ENCODE results near the gene RIN3. TPM values are rescaled to one million over a fixed set of nuclear protein-coding genes. Genes with fewer than 3 reads are reported as not detected.

RIN3 gene
- total and polyA plus RNA-seq, 2 of the 4 experiments (the other 2 are of a cell fraction): 2.5 to 11.1 TPM

DNA sequence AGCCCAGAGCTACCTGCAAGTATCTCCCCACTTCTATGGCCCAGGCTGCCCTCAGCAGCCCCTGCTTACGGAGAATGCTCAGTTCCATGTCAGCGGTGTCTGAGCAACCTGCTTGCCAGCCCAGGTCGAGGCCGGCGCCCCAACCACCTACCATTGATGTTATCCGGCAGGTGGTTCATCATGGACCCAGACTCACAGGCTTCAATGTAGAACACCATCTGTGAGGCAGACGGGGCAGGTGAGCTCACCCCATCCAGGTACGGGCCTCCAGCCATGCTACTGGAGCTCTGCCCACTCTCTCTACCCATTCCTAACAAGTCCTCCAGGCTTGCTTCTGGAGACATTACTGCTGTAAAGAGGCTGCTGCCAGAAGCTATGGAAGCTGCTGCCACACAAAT, 199.1 kb downstream of the RIN3 start:
- dilution Hi-C loops (cut with HindIII; ENCODE audit: low sequenced_read_pairs, unreplicated experiment) (no loop called here), in situ Hi-C loops (cut with MboI; ENCODE audit: low sequenced_read_pairs) (loop anchor here (5.0 kb wide), 1 partner anchor 70 kb away; no protein-coding TSS in a partner anchor)
- CTCF ChIA-PET: no interaction called here

More for the DNA sequence above, 199.1 kb downstream of the RIN3 start:
- Histone ChIP-seq H3K18ac (ENCODE audit: low read depth, low read length) (no peak overlapping the region), H4K20me1 (ENCODE audit: insufficient read depth, low read length) (no peaks in the 10 kb centered on the region), H3K23ac (ENCODE audit: low read depth, low read length) (no peak overlapping the region), H3K56ac (ENCODE audit: extremely low read depth, insufficient read depth, low read length) (no peak overlapping the region), H2BK15ac (ENCODE audit: low read depth, low read length) (no peak overlapping the region), H2BK20ac (ENCODE audit: low read depth, low read length) (no peak overlapping the region), H3K27me3 (ENCODE audit: control insufficient read depth, insufficient read depth, low read length) (no peaks in the 10 kb centered on the region), H2AFZ (replicated peaks; ENCODE audit: low read length, poor library complexity) (no peak overlapping the region), H3K9me1 (ENCODE audit: insufficient read depth, low read length) (peaks cover 13% of the 10 kb centered on the region), H3K4ac (ENCODE audit: low read depth, low read length) (no peak overlapping the region), H4K91ac (ENCODE audit: insufficient read depth, low read depth, low read length) (no peak overlapping the region), H4K8ac (ENCODE audit: low read depth in 2 of 2, low read length in 2 of 2) (no peak overlapping the region), H4K5ac (ENCODE audit: low read depth, low read length) (no peak overlapping the region), H3K4me3 (ENCODE audit: insufficient read depth, low read depth, low read length) (no peak overlapping the region), H3K36me3 (ENCODE audit: control insufficient read depth, insufficient read depth, low read length) (no peaks in the 10 kb centered on the region), H2BK120ac (ENCODE audit: low read depth, low read length) (no peak overlapping the region), H3K9ac (ENCODE audit: low read depth, low read length) (no peak overlapping the region), H3K79me1 (ENCODE audit: low read depth in 1 of 2, low read length in 2 of 2) (no peaks in the 10 kb centered on the region), H3K4me2 (ENCODE audit: low read depth, low read length) (no peak overlapping the region), H2AK5ac (ENCODE audit: low read depth, low read length) (no peak overlapping the region), H2BK5ac (ENCODE audit: low read depth, low read length, poor library complexity, severe bottlenecking) (no peak overlapping the region), H3K9me3 (ENCODE audit: control insufficient read depth, insufficient read depth, low read length) (no peaks in the 10 kb centered on the region), H3K27ac (ENCODE audit: insufficient read depth, low read length) (no peak overlapping the region), H2AK9ac (replicated peaks; ENCODE audit: low read depth, low read length, poor library complexity) (no peak overlapping the region), H3K14ac (replicated peaks; ENCODE audit: low read depth, low read length) (no peak overlapping the region), H3K4me1 (ENCODE audit: control insufficient read depth, insufficient read depth, low read length) (peaks cover 8% of the 10 kb centered on the region)
- intact Hi-C loops (cut with micrococcal nuclease): no loop called here
- WGBS, 2 experiments (ENCODE audit: extremely low coverage in 2 of 2, insufficient read length in 1 of 2): 94% methylated on average over 6 of the region's 8 CpGs; no CpG with 5 or more reads in 1 of the 2 experiments
- no peak for ATAC-seq (ENCODE audit: low read depth)
- DNase-seq: no peak
- no TSS peak for BruUV-seq (replicated peaks)
- TF ChIP-seq RAD21 (IDR thresholded peaks at IDR 0.05; ENCODE audit: low read length): no peak
- no peak for TF ChIP-seq CEBPB (IDR thresholded peaks at IDR 0.05; ENCODE audit: low read depth, low read length)
- no peak for TF ChIP-seq USF2 (IDR thresholded peaks at IDR 0.05; ENCODE audit: low read depth, low read length)
- TF ChIP-seq, protein P1, sequence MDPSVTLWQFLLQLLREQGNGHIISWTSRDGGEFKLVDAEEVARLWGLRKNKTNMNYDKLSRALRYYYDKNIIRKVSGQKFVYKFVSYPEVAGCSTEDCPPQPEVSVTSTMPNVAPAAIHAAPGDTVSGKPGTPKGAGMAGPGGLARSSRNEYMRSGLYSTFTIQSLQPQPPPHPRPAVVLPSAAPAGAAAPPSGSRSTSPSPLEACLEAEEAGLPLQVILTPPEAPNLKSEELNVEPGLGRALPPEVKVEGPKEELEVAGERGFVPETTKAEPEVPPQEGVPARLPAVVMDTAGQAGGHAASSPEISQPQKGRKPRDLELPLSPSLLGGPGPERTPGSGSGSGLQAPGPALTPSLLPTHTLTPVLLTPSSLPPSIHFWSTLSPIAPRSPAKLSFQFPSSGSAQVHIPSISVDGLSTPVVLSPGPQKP (IDR thresholded peaks at IDR 0.05; ENCODE audit: borderline replicate concordance, low read depth, low read length): no peak
- TF ChIP-seq RCOR1 (IDR thresholded peaks at IDR 0.05; ENCODE audit: insufficient replicate concordance, low read length): no peak
- no peak for TF ChIP-seq BHLHE40 (IDR thresholded peaks at IDR 0.05; ENCODE audit: low read depth, low read length)
- no peak for TF ChIP-seq POLR2A (IDR thresholded peaks at IDR 0.05; ENCODE audit: low read depth, low read length)
- TF ChIP-seq CHD1 (IDR thresholded peaks at IDR 0.05; ENCODE audit: low read depth, low read length): no peak
- TF ChIP-seq MAFK (IDR thresholded peaks at IDR 0.05; ENCODE audit: low read depth, low read length): no peak
- TF ChIP-seq, protein P2, sequence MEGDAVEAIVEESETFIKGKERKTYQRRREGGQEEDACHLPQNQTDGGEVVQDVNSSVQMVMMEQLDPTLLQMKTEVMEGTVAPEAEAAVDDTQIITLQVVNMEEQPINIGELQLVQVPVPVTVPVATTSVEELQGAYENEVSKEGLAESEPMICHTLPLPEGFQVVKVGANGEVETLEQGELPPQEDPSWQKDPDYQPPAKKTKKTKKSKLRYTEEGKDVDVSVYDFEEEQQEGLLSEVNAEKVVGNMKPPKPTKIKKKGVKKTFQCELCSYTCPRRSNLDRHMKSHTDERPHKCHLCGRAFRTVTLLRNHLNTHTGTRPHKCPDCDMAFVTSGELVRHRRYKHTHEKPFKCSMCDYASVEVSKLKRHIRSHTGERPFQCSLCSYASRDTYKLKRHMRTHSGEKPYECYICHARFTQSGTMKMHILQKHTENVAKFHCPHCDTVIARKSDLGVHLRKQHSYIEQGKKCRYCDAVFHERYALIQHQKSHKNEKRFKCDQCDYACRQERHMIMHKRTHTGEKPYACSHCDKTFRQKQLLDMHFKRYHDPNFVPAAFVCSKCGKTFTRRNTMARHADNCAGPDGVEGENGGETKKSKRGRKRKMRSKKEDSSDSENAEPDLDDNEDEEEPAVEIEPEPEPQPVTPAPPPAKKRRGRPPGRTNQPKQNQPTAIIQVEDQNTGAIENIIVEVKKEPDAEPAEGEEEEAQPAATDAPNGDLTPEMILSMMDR (conservative IDR thresholded peaks at IDR 0.05; ENCODE audit: low read depth, low read length): no peak
- no peak for TF ChIP-seq MAZ (IDR thresholded peaks at IDR 0.05; ENCODE audit: borderline replicate concordance, low read depth, low read length)
- no peak for TF ChIP-seq NFE2L2 (IDR thresholded peaks at IDR 0.05; ENCODE audit: low read depth, low read length)
- no peak for TF ChIP-seq SMC3 (IDR thresholded peaks at IDR 0.05; ENCODE audit: low read depth, low read length)
- TF ChIP-seq MXI1 (IDR thresholded peaks at IDR 0.05; ENCODE audit: borderline replicate concordance, low read depth, low read length): no peak
- no peak for TF ChIP-seq FOS (IDR thresholded peaks at IDR 0.05; ENCODE audit: low read depth, low read length)
- no peak for TF ChIP-seq RFX5 (IDR thresholded peaks at IDR 0.05; ENCODE audit: low read depth, low read length)
- POLR2A ChIA-PET (ENCODE audit: unreplicated experiment): no interaction called here
